H9 (cell line): Measurements from ENCODE around the gene APAF1. TPM values are rescaled to one million over a fixed set of nuclear protein-coding genes. Genes with fewer than 3 reads are reported as not detected.

ENCODE experiments used
- DNase-seq: peaks from one replicate; pipeline ENCODE4 v3.0.0-alpha.2; 2017
- H2AFZ ChIP-seq: one replicate; pipeline ENCODE4 v1.6.1; 2013; ENCODE audit warnings: mild to moderate bottlenecking, low read length, control low read depth, moderate library complexity
- H2AK5ac ChIP-seq: 2 replicates; pipeline ENCODE4 v1.6.1; 2013; ENCODE audit warnings: low read length, control low read depth, mixed read lengths; ENCODE audit not compliant: insufficient read length
- H2BK120ac ChIP-seq: one replicate; pipeline ENCODE4 v1.6.1; 2013; ENCODE audit warnings: low read depth, mild to moderate bottlenecking, low read length, control low read depth, inconsistent platforms; ENCODE audit not compliant: poor library complexity, severe bottlenecking
- H2BK12ac ChIP-seq: 2 replicates; pipeline ENCODE4 v1.6.1; 2013; ENCODE audit warnings: low read length, control low read depth, mixed read lengths, low read depth; ENCODE audit not compliant: insufficient read length
- H2BK15ac ChIP-seq: 2 replicates; pipeline ENCODE4 v1.6.1; 2013; ENCODE audit warnings: low read depth, low read length, control low read depth
- H2BK20ac ChIP-seq: one replicate; pipeline ENCODE4 v1.6.1; 2013; ENCODE audit warnings: low read depth, mild to moderate bottlenecking, low read length, control low read depth, inconsistent platforms; ENCODE audit not compliant: poor library complexity, severe bottlenecking
- H2BK5ac ChIP-seq: 2 replicates; pipeline ENCODE4 v1.6.1; 2013; ENCODE audit warnings: low read length, control low read depth, mixed read lengths; ENCODE audit not compliant: insufficient read length
- H3K14ac ChIP-seq: 2 replicates; pipeline ENCODE4 v1.6.1; 2013; ENCODE audit warnings: low read length, control low read depth; ENCODE audit not compliant: insufficient read depth
- H3K18ac ChIP-seq: 2 replicates; pipeline ENCODE4 v1.6.1; 2013; ENCODE audit warnings: low read depth, mild to moderate bottlenecking, mixed read lengths, low read length, control low read depth; ENCODE audit not compliant: insufficient read length
- H3K23ac ChIP-seq: 2 replicates; pipeline ENCODE4 v1.6.1; 2013; ENCODE audit warnings: low read length, control low read depth, mixed read lengths, low read depth; ENCODE audit not compliant: insufficient read length
- H3K23me2 ChIP-seq: 2 replicates; pipeline ENCODE4 v1.6.1; 2013; ENCODE audit warnings: low read depth, mild to moderate bottlenecking, mixed read lengths, low read length, control low read depth; ENCODE audit not compliant: insufficient read length, poor library complexity, severe bottlenecking
- H3K27ac ChIP-seq: 2 replicates; pipeline ENCODE4 v1.5.1; 2013; ENCODE audit warnings: low read length, control low read depth, mixed read lengths, low read depth; ENCODE audit not compliant: insufficient read length
- H3K27me3 ChIP-seq: 2 replicates; pipeline ENCODE4 v1.6.1; 2013; ENCODE audit warnings: low read length, control low read depth, inconsistent platforms; ENCODE audit not compliant: insufficient read depth
- H3K4ac ChIP-seq: 2 replicates; pipeline ENCODE4 v1.6.1; 2013; ENCODE audit warnings: low read depth, mild to moderate bottlenecking, control low read depth, inconsistent platforms, low read length, moderate library complexity
- H3K4me1 ChIP-seq: 2 replicates; pipeline ENCODE4 v1.6.1; 2013; ENCODE audit warnings: low read length, control low read depth, inconsistent platforms; ENCODE audit not compliant: insufficient read depth
- H3K4me2 ChIP-seq: 2 replicates; pipeline ENCODE4 v1.6.1; 2013; ENCODE audit warnings: low read length, control low read depth, mixed read lengths; ENCODE audit not compliant: insufficient read length, insufficient read depth
- H3K56ac ChIP-seq: 2 replicates; pipeline ENCODE4 v1.6.1; 2013; ENCODE audit warnings: low read depth, mild to moderate bottlenecking, mixed read lengths, low read length, control low read depth; ENCODE audit not compliant: insufficient read length
- H3K79me1 ChIP-seq: 2 replicates; pipeline ENCODE4 v1.6.1; 2013; ENCODE audit warnings: low read depth, mild to moderate bottlenecking, moderate library complexity, low read length, control low read depth, inconsistent platforms; ENCODE audit not compliant: insufficient read depth, poor library complexity, severe bottlenecking
- H3K79me2 ChIP-seq: 2 replicates; pipeline ENCODE4 v1.6.1; 2013; ENCODE audit warnings: low read length, control low read depth, inconsistent platforms; ENCODE audit not compliant: insufficient read depth
- H3K9ac ChIP-seq: 2 replicates; pipeline ENCODE4 v1.6.1; 2013; ENCODE audit warnings: low read length, control low read depth, mixed read lengths; ENCODE audit not compliant: insufficient read length; ENCODE audit errors: extremely low read depth
- H3K9me3 ChIP-seq: one replicate; pipeline ENCODE4 v1.6.1; 2013; ENCODE audit warnings: low read depth, low read length, inconsistent platforms; ENCODE audit not compliant: control insufficient read depth
- H3T11ph ChIP-seq: one replicate; pipeline ENCODE4 v1.6.1; 2013; ENCODE audit warnings: mild to moderate bottlenecking, low read length, control low read depth, inconsistent platforms
- H4K20me1 ChIP-seq: one replicate; pipeline ENCODE4 v1.6.1; 2013; ENCODE audit not compliant: control insufficient read depth, insufficient read length, insufficient read depth
- H4K5ac ChIP-seq: 2 replicates; pipeline ENCODE4 v1.6.1; 2013; ENCODE audit warnings: low read depth, mild to moderate bottlenecking, mixed read lengths, low read length, control low read depth; ENCODE audit not compliant: insufficient read length
- H4K8ac ChIP-seq: replicated peaks from 2 replicates; pipeline ENCODE4 v1.6.1; 2013; ENCODE audit warnings: low read length, control low read depth, mixed read lengths, low read depth; ENCODE audit not compliant: insufficient read length
- H4K91ac ChIP-seq: 2 replicates; pipeline ENCODE4 v1.6.1; 2013; ENCODE audit warnings: low read depth, mild to moderate bottlenecking, moderate library complexity, mixed read lengths, low read length, control low read depth; ENCODE audit not compliant: insufficient read length
- H3K27ac Mint-ChIP-seq, 3 experiments: 2 replicates in 2 of 3; 3 replicates in 1 of 3; pipeline ENCODE4 v1.8.0; 2020 to 2021; ENCODE audit warnings: mixed read lengths in 3 of 3, mild to moderate bottlenecking in 1 of 3, moderate library complexity in 1 of 3
- H3K27me3 Mint-ChIP-seq: 2 replicates; pipeline ENCODE4 v1.8.0; 2021; ENCODE audit warnings: low read depth, mild to moderate bottlenecking, moderate library complexity, mixed read lengths
- H3K36me3 Mint-ChIP-seq, 3 experiments: 2 replicates in 2 of 3; 3 replicates in 1 of 3; pipeline ENCODE4 v1.8.0; 2020 to 2021; ENCODE audit warnings: low read depth in 3 of 3, mixed read lengths in 3 of 3; ENCODE audit not compliant: insufficient read depth in 1 of 3
- H3K4me1 Mint-ChIP-seq, 2 experiments: 2 replicates each; pipeline ENCODE4 v1.8.0; 2020; ENCODE audit warnings: mixed read lengths in 2 of 2
- H3K4me3 Mint-ChIP-seq, 2 experiments: 2 replicates in 1 of 2; 3 replicates in 1 of 2; pipeline ENCODE4 v1.8.0; 2020 to 2021; ENCODE audit warnings: mild to moderate bottlenecking in 2 of 2, mixed read lengths in 2 of 2, moderate library complexity in 1 of 2
- H3K9me3 Mint-ChIP-seq, 2 experiments: 2 replicates in 1 of 2; 3 replicates in 1 of 2; pipeline ENCODE4 v1.8.0; 2020; ENCODE audit warnings: mild to moderate bottlenecking in 2 of 2, mixed read lengths in 2 of 2, moderate library complexity in 1 of 2
- WGBS: extraction: QIAGEN DNeasy Blood & Tissue Kit; methylation state at CpG from one replicate; pipeline ENCODE4 v1.1.7; 2013; ENCODE audit warnings: missing lambda C conversion rate, low lambda C conversion rate, mixed read lengths; ENCODE audit not compliant: insufficient read length; ENCODE audit errors: extremely low coverage; 5-methylcytosine and 5-hydroxymethylcytosine counted together
- total RNA-seq: library from RNA; stranded (reverse); gene quantifications from 2 replicates; pipeline ENCODE4 v1.2.1, GENCODE V29; 2021
- TF ChIP-seq, protein P1 (sequence below): fragments of 200-600 bp; sonication (generic); conservative IDR thresholded peaks from 3 replicates; pipeline ENCODE4 v1.8.0; 2021; ENCODE audit warnings: antibody characterized with exemption, mild to moderate bottlenecking

The APAF1 gene
- total RNA-seq, 1 experiment from 2014 or later = 16.5 TPM

DNA sequence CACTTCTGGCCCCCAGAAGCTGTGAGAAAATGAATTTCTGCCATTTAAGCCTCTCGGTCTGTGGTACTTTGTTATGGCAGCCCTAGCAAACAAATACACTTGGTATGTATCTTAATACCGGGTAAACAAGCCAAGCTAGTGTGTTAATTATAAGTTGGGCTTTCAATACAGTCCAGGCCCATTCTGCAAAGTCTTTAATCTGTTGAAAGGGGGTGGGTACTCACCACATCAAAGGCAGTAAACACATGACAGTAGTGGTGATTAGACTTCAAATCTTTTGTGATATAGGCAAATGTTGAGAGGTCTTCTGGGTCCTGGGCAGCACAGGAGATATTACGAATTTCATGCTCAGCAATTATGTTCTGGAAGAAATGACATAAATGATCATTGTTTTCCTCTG, 127.7 kb downstream of the APAF1 start:
- H3K9me3 Mint-ChIP-seq = peaks cover 0 to 9% of the 10 kb centered on the region in 2 experiments; a peak in 4 of 5 replicates

More for the DNA sequence above, 127.7 kb downstream of the APAF1 start:
- Histone ChIP-seq H2AK5ac (no peak overlapping the region), H3K79me2 (no peaks in the 10 kb centered on the region), H3T11ph (no peak overlapping the region), H2BK5ac (no peak overlapping the region), H2BK20ac (no peak overlapping the region), H3K4ac (no peak overlapping the region), H3K79me1 (no peaks in the 10 kb centered on the region), H2BK120ac (no peak overlapping the region), H3K27me3 (no peaks in the 10 kb centered on the region), H3K23ac (no peak overlapping the region), H3K9me3 (no peaks in the 10 kb centered on the region), H4K20me1 (no peaks in the 10 kb centered on the region), H3K18ac (no peak overlapping the region), H3K27ac (no peak overlapping the region), H3K56ac (no peak overlapping the region), H3K23me2 (no peaks in the 10 kb centered on the region), H4K8ac (no peak overlapping the region), H2BK15ac (no peak overlapping the region), H4K91ac (no peak overlapping the region), H4K5ac (no peak overlapping the region), H2AFZ (no peak overlapping the region), H3K14ac (no peak overlapping the region), H3K4me1 (no peaks in the 10 kb centered on the region), H2BK12ac (no peak overlapping the region), H3K9ac (no peak overlapping the region), H3K4me2 (no peak overlapping the region)
- Mint-ChIP-seq H3K4me3 (no peak overlapping the region), H3K4me1 (no peaks in the 10 kb centered on the region), H3K36me3 (peaks cover 6 to 9% (median 7%) of the 10 kb centered on the region in 3 experiments; a peak in 6 of 7 replicates), H3K27me3 (no peaks in the 10 kb centered on the region), H3K27ac (no peak overlapping the region)
- TF ChIP-seq, protein P1, sequence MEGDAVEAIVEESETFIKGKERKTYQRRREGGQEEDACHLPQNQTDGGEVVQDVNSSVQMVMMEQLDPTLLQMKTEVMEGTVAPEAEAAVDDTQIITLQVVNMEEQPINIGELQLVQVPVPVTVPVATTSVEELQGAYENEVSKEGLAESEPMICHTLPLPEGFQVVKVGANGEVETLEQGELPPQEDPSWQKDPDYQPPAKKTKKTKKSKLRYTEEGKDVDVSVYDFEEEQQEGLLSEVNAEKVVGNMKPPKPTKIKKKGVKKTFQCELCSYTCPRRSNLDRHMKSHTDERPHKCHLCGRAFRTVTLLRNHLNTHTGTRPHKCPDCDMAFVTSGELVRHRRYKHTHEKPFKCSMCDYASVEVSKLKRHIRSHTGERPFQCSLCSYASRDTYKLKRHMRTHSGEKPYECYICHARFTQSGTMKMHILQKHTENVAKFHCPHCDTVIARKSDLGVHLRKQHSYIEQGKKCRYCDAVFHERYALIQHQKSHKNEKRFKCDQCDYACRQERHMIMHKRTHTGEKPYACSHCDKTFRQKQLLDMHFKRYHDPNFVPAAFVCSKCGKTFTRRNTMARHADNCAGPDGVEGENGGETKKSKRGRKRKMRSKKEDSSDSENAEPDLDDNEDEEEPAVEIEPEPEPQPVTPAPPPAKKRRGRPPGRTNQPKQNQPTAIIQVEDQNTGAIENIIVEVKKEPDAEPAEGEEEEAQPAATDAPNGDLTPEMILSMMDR = no peak
- WGBS = no CpG with 5 or more reads among the region's 3 CpGs
- DNase-seq = no peak
